Activated T-cell treated with anti-CD3 and anti-CD28 coated beads, Interleukin-2, amount 50 U/mL, for 48 hours (primary cell): ENCODE results near the gene FBXL7.

ENCODE experiments used
- DNase-seq, 2 experiments: peaks; one replicate each; pipeline ENCODE4 v3.0.0-alpha.2; 2020

Gene FBXL7

DNA sequence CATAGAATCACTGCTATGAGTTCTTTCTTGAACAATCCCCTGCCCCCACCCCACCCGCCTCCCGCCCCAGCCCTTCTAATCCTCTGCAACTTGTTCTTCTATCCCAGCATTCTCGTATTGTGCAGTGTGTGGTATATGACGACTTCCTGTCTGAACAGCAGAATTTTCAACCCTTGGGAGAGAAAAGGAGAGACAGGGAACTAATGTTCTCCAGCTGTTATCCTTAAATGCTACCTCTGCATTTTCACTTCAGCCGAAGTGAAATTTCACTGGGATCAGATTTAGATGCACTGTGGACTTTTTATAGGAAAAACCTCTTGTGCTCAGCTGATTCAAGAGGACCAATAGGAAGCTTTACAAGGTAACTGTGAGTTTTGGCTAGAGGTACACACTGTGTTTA is 2.2 kb downstream of the FBXL7 start:
- no peak for DNase-seq

GRCh38 chr5:15506146-15506545 is 6.2 kb downstream of the FBXL7 start:
- DNase-seq: no peak

DNA sequence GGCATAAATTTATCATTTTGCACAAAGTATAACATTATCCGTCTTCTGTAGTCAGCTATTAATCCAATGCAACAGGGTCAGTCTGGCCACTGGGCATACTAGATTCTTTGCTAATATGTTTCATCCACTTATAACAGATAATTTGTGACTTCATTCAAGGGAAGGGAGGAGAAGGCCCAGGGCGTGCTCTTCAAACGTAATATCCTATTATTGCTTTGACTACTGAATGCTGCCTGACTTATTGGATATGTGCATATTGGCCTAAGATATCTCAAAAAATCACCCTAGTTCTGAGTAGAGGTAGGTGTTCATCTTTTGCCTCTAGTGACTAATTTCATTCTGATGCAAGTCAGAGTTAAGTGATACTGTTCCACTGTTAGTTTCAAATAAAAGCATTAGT is 6.9 kb downstream of the FBXL7 start:
- DNase-seq: no peak

GRCh38 chr5:15510092-15510491 is 10.1 kb downstream of the FBXL7 start:
- no peak for DNase-seq

DNA sequence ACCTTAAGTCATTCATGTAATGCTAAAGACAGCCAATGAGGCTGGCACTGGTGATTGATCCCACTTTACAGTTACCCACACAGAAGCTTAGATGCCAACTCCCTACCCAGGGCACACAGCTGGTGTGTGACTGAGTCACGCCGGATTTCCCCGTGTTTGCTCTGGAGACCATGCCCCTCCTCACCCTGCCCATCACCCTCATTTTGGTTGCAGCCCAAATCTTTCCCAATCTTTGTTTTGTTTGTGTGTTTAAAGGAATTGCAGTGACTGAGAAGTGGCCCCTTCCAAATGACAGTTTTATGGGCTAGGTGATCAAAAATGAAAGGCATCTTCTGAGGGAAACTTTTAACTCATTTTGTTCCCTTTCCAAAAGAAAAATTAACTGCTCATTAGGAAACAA is 10.9 kb downstream of the FBXL7 start:
- DNase-seq: no peak

DNA sequence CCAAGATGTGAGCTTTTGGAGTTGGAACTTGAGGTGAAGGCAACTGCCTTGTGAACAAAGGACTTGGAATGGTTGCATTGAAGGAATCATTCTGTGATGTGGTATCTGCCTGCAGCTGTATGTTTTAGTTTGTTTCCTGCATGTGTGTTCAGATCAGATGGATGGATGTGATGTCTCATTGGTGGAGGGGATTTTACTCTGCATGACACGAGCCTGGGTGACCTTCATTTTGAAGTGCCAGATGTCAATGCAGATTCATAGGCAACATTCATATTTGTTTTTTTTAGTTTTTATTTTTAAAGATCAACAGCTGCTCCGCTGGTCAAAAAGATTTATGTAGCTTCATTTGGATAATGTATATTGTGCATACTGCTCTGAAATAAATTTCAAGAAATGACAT is 13.5 kb downstream of the FBXL7 start:
- no peak for DNase-seq

- DNase-seq: no peak
Observed at GRCh38 chr5:15513911-15514310, 13.9 kb downstream of the FBXL7 start.

DNA sequence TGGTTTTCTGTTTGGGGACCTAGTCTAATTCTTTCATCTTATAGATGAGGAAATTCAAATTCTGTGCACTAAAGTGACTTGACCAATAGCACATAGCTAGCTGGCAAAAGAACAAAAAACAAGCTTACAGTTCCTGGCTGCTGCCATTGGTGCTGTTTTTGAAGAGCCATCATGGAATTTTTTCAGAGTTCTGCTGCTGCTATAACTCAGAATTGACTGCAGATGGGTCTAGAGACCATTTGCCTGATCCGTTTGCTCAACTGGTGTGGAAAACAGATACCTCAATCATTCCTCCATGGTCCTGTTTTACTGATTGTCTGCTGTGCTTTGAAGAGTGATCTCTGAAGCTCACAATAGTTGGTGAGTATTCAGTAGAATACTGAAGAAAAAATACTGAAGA is 15.2 kb downstream of the FBXL7 start:
- DNase-seq: no peak

GRCh38 chr5:15516486-15516885 is 16.5 kb downstream of the FBXL7 start:
- no peak for DNase-seq

GRCh38 chr5:15518786-15519185 is 18.8 kb downstream of the FBXL7 start:
- no peak for DNase-seq

- DNase-seq: no peak
Observed at GRCh38 chr5:15520856-15521255, 20.9 kb downstream of the FBXL7 start.

- DNase-seq: no peak
Observed at GRCh38 chr5:15521381-15522186, 21.6 kb downstream of the FBXL7 start.

- DNase-seq: no peak
Observed at GRCh38 chr5:15522187-15522520, 22.2 kb downstream of the FBXL7 start.

- no peak for DNase-seq
Observed at GRCh38 chr5:15524712-15525111, 24.7 kb downstream of the FBXL7 start.

DNA sequence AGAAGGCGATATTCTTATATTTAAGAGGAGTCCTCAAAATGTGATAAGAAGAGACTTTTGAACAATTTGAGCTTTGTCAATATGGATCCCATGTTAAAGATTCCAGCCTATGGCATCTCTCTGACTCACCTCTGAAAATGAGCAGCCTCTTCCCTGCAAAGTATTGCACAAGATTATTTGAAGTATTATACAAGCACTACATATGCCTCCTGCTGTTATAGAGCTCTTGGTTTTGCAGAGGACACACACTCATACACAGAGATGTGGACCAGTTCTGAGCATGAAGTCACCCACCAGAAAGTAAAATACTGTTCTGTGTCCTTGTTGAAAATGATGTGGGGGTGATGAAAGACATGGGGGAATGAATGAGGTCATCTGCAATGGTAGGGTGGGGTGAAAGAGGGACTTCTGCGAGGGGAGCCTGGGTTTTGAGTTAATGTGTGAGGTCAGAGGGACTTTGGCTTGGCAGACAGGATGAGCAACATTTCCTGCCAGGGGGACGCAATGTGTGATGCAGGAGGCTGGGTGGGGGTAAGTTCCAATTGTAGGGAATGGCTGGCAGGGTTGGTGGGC is 25.8 kb downstream of the FBXL7 start:
- DNase-seq: no peak

DNA sequence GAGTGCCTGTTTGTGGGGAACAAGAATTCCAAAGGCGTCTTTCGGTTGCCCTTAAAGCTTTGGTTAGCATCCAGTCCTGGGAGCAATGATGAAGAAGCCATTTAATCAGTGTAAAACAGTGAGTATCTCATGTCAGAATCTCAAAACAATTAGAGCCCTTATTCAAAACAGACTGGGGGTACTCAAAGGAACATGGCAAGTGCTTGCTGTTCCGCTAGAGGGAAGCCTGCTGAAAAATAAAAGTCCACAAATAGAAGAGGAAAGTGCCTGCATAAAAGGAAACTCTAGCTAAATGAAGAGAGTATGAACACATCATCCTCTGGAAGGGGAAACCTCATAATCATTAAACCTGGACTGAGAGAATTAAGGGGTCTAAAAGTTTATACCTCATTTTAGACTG is 26.4 kb downstream of the FBXL7 start:
- no peak for DNase-seq

- no peak for DNase-seq
Observed at GRCh38 chr5:15528476-15528875, 28.5 kb downstream of the FBXL7 start.

GRCh38 chr5:15529013-15529412 is 29.0 kb downstream of the FBXL7 start:
- no peak for DNase-seq

GRCh38 chr5:15529821-15530220 is 29.8 kb downstream of the FBXL7 start:
- no peak for DNase-seq

- DNase-seq: no peak
Observed at GRCh38 chr5:15533129-15533893, 33.3 kb downstream of the FBXL7 start.

- no peak for DNase-seq
Observed at GRCh38 chr5:15535938-15536337, 36.0 kb downstream of the FBXL7 start.

DNA sequence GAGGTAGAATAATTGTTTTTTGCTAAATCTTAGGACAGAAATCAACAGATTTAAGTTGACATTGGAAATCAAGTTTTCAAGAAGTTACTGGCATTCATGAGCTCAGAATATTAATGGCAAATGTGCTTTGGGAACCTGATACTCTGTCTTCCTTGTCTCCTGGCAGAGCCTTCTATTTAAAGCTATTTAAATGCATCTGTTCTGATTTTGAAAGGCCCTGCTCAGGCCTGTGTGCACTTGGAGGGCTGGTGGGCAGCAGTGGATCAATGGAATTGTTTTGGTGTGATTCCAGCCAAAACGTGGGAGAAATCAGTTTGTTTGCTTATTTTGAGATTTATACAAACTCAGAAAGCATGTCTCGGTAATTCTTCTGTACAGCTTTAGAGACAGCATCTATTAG is 38.5 kb downstream of the FBXL7 start:
- no peak for DNase-seq

DNA sequence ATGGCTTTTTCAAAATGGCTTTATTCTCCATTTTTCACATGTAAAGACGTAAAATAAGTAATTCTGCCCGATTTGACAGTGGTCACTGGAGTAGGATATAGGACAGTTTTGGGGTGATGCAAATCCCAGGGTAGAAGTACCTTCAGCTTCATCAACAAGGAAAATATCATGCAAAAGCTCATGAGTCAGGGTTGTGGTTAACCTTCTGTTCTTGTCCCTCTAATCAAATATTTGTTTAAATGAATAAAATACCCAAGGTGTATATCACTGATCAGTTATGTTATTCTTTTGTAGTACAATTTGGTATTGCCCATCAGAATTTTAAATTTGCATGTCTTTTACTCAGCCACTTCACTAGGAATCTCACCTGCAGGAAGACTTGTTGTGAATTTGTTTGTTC is 40.0 kb downstream of the FBXL7 start:
- DNase-seq: no peak

- DNase-seq: no peak
Observed at GRCh38 chr5:15544039-15544438, 44.1 kb downstream of the FBXL7 start.
